ENCODE measurements around the gene EP300. TPM values are rescaled to one million over a fixed set of nuclear protein-coding genes. Genes with fewer than 3 reads are reported as not detected.

Gene EP300
- polyA plus RNA-seq, 3 donors: 5.7 to 81.6 (median 16.8) TPM

DNA sequence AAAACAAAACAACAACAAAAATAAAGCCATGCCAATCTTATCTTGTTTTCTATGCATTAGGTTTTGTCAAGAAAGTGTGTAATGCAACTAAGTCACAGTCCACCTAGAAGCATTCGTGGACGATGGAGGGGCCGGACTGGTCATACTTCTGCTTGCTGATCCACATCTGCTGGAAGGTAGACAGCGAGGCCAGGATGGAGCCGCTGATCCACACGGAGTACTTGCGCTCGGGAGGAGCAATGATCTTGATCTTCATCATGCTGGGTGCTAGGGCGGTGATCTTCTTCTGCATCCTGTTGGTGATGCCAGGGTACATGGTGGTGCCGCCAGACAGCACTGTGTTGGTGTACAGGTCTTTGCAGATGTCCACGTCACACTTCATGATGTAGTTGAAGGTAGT lies 18.3 kb upstream of the EP300 start:
- WGBS (ENCODE audit: insufficient coverage): 98% methylated on average over 10 of the region's 11 CpGs
- Mint-ChIP-seq H3K4me1 (peaks cover 21% of the 10 kb centered on the region), H3K27me3 (ENCODE audit: low read depth in 3 of 3) (no peaks in the 10 kb centered on the region), H3K27ac (no peak overlapping the region), H3K36me3 (no peaks in the 10 kb centered on the region), H3K9me3 (peaks cover 0 to 3% (median 0%) of the 10 kb centered on the region in 7 donors), H3K4me3 (no peak overlapping the region)
- Histone ChIP-seq H3K27me3 (ENCODE audit: control insufficient read depth in 2 of 2, insufficient read depth in 2 of 2, low read length in 2 of 2) (no peaks in the 10 kb centered on the region), H2AFZ (ENCODE audit: insufficient read depth, low read depth, low read length, poor library complexity, severe bottlenecking) (no peak overlapping the region), H3K36me3 (replicated peaks in 1 of 2; ENCODE audit: control insufficient read depth in 1 of 2, insufficient read depth in 2 of 2, low read length in 2 of 2) (no peaks in the 10 kb centered on the region), H3K4me1 (ENCODE audit: control insufficient read depth in 1 of 2, insufficient read depth in 2 of 2, low read length in 2 of 2) (peaks cover 20 to 22% of the 10 kb centered on the region in 2 donors), H3K79me2 (ENCODE audit: insufficient read depth, low read length) (no peaks in the 10 kb centered on the region), H3K9ac (ENCODE audit: insufficient read depth, low read length, poor library complexity, severe bottlenecking) (no peak overlapping the region), H4K20me1 (ENCODE audit: insufficient read depth, low read length) (no peaks in the 10 kb centered on the region), H3K27ac (ENCODE audit: low read depth in 1 of 2, low read length in 2 of 2) (no peak overlapping the region), H3K9me3 (replicated peaks in 1 of 2; ENCODE audit: control insufficient read depth in 1 of 2, insufficient read depth in 1 of 2, low read length in 2 of 2) (no peaks in the 10 kb centered on the region), H3K4me2 (replicated peaks; ENCODE audit: extremely low read depth, low read length, poor library complexity, severe bottlenecking) (no peak overlapping the region), H3K4me3 (replicated peaks in 1 of 3; ENCODE audit: low read depth in 2 of 3, low read length in 3 of 3) (no peak overlapping the region)
- TF ChIP-seq, protein P1, sequence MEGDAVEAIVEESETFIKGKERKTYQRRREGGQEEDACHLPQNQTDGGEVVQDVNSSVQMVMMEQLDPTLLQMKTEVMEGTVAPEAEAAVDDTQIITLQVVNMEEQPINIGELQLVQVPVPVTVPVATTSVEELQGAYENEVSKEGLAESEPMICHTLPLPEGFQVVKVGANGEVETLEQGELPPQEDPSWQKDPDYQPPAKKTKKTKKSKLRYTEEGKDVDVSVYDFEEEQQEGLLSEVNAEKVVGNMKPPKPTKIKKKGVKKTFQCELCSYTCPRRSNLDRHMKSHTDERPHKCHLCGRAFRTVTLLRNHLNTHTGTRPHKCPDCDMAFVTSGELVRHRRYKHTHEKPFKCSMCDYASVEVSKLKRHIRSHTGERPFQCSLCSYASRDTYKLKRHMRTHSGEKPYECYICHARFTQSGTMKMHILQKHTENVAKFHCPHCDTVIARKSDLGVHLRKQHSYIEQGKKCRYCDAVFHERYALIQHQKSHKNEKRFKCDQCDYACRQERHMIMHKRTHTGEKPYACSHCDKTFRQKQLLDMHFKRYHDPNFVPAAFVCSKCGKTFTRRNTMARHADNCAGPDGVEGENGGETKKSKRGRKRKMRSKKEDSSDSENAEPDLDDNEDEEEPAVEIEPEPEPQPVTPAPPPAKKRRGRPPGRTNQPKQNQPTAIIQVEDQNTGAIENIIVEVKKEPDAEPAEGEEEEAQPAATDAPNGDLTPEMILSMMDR (IDR thresholded peaks at IDR 0.05): no peak
- intact Hi-C loops (cut with micrococcal nuclease): no loop called here
- no peak for DNase-seq

DNA sequence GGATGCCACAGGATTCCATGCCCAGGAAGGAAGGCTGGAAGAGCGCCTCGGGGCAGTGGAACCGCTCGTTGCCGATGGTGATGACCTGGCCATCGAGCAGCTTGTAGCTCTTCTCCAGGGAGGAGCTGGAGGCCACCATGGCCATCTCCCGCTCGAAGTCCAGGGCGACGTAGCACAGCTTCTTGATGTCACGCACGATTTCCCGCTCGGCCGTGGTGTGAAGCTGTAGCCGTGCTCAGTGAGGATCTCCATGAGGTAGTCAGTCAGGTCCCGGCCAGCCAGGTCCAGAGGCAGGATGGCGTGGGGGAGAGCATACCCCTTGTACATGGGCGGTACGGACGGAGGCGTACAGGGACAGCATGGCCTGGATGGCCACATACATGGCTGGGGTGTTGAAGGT lies 17.9 kb upstream of the EP300 start:
- intact Hi-C loops (cut with micrococcal nuclease): no loop called here
- Mint-ChIP-seq H3K4me3 (no peak overlapping the region), H3K9me3 (peaks cover 0 to 3% (median 0%) of the 10 kb centered on the region in 7 donors), H3K36me3 (no peaks in the 10 kb centered on the region), H3K4me1 (peaks cover 17% of the 10 kb centered on the region), H3K27me3 (ENCODE audit: low read depth in 3 of 3) (no peaks in the 10 kb centered on the region), H3K27ac (no peak overlapping the region)
- Histone ChIP-seq H3K9me3 (replicated peaks in 1 of 2; ENCODE audit: control insufficient read depth in 1 of 2, insufficient read depth in 1 of 2, low read length in 2 of 2) (no peaks in the 10 kb centered on the region), H3K36me3 (replicated peaks in 1 of 2; ENCODE audit: control insufficient read depth in 1 of 2, insufficient read depth in 2 of 2, low read length in 2 of 2) (no peaks in the 10 kb centered on the region), H3K4me1 (ENCODE audit: control insufficient read depth in 1 of 2, insufficient read depth in 2 of 2, low read length in 2 of 2) (peaks cover 16 to 18% of the 10 kb centered on the region in 2 donors), H4K20me1 (ENCODE audit: insufficient read depth, low read length) (no peaks in the 10 kb centered on the region), H3K9ac (ENCODE audit: insufficient read depth, low read length, poor library complexity, severe bottlenecking) (no peak overlapping the region), H3K79me2 (ENCODE audit: insufficient read depth, low read length) (no peaks in the 10 kb centered on the region), H3K4me3 (replicated peaks in 1 of 3; ENCODE audit: low read depth in 2 of 3, low read length in 3 of 3) (no peak overlapping the region), H3K4me2 (replicated peaks; ENCODE audit: extremely low read depth, low read length, poor library complexity, severe bottlenecking) (no peak overlapping the region), H3K27me3 (ENCODE audit: control insufficient read depth in 2 of 2, insufficient read depth in 2 of 2, low read length in 2 of 2) (no peaks in the 10 kb centered on the region), H2AFZ (ENCODE audit: insufficient read depth, low read depth, low read length, poor library complexity, severe bottlenecking) (no peak overlapping the region), H3K27ac (ENCODE audit: low read depth in 1 of 2, low read length in 2 of 2) (no peak overlapping the region)
- no peak for DNase-seq
- TF ChIP-seq, protein P1 (IDR thresholded peaks at IDR 0.05): no peak
- 97% methylated on average over 22 of the region's 22 CpGs for WGBS (ENCODE audit: insufficient coverage)
